ENCODE data around the gene DDIAS.
"Not testable (repeated sequence)": the region's sequence is repeated elsewhere in the genome, so short reads cannot be mapped to it uniquely, and the experiment has no call there.

DNA sequence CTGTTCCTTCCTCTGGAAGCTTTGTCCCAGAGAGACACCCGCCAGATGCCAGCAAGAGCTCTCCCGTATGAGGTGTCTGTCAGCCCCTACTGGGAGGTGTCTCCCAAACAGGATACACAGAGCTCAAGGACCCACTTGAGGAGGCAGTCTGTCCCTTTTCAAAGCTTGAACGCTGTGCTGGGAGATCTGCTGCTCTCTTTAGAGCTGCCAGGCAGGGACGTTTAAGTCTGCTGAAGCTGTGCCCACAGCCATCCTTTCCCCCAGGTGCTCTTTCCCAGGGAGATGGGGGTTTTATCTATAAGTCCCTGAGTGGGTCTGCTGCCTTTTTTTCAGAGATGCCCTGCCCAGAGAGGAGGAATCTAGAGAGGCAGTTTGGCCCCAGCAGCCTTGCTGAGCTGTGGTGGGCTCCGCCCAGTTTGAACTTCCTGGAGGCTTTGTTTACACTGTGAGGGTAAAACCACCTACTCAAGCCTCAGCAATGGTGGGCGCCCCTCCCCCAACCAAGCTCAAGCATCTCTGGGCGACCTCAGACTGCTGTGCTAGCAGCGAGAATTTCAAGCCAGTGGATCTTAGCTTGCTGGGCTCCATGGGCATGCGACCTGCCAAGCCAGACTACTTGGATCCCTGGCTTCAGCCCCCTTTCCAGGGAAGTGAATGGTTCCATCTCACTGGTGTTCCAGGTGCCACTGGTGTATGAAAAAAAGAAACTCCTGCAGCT, 54.4 kb downstream of the DDIAS start:
- TF ChIP-seq, protein P1, sequence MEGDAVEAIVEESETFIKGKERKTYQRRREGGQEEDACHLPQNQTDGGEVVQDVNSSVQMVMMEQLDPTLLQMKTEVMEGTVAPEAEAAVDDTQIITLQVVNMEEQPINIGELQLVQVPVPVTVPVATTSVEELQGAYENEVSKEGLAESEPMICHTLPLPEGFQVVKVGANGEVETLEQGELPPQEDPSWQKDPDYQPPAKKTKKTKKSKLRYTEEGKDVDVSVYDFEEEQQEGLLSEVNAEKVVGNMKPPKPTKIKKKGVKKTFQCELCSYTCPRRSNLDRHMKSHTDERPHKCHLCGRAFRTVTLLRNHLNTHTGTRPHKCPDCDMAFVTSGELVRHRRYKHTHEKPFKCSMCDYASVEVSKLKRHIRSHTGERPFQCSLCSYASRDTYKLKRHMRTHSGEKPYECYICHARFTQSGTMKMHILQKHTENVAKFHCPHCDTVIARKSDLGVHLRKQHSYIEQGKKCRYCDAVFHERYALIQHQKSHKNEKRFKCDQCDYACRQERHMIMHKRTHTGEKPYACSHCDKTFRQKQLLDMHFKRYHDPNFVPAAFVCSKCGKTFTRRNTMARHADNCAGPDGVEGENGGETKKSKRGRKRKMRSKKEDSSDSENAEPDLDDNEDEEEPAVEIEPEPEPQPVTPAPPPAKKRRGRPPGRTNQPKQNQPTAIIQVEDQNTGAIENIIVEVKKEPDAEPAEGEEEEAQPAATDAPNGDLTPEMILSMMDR (IDR thresholded peaks at IDR 0.05) = not testable (repeated sequence)
- TF ChIP-seq EZH2 (IDR thresholded peaks at IDR 0.05; ENCODE audit: borderline replicate concordance, insufficient read depth, low read depth, low read length, poor library complexity, severe bottlenecking) = not testable (repeated sequence)
